ENCODE measurements around the gene TULP4. TPM values are rescaled to one million over a fixed set of nuclear protein-coding genes. Genes with fewer than 3 reads are reported as not detected.

The TULP4 gene
- total RNA-seq, 1 donor from 2014 or later, result 63.0 TPM

DNA sequence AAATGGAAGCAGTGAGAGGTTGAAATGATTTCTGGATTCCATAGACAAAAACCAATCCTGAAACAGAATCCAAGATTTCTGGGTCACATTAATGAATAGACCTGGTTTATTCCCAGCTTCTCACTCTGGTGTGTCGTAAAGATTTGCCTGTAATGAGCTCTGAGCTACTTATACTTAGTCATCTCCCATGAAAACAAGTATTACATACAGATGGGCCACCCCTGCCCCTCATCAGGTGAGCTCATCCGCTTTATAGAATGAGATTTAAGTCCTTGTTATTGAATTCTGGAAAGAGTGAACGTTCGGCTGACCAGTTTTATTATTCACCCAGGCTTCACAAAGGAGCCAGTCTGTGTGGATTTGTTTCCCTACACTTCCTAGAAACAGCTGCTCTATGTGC, 200.5 kb downstream of the TULP4 start:
- Mint-ChIP-seq H3K4me3 (no peak overlapping the region), H3K27me3 (peaks cover 9% of the 10 kb centered on the region), H3K9me3 (no peaks in the 10 kb centered on the region), H3K4me1 (peaks cover 4% of the 10 kb centered on the region), H3K36me3 (ENCODE audit: low read depth) (peaks cover 4% of the 10 kb centered on the region), H3K27ac (no peak overlapping the region)
- ChIA-PET CTCF (no interaction called here), POLR2A (no interaction called here)
- TF ChIP-seq, protein P1, sequence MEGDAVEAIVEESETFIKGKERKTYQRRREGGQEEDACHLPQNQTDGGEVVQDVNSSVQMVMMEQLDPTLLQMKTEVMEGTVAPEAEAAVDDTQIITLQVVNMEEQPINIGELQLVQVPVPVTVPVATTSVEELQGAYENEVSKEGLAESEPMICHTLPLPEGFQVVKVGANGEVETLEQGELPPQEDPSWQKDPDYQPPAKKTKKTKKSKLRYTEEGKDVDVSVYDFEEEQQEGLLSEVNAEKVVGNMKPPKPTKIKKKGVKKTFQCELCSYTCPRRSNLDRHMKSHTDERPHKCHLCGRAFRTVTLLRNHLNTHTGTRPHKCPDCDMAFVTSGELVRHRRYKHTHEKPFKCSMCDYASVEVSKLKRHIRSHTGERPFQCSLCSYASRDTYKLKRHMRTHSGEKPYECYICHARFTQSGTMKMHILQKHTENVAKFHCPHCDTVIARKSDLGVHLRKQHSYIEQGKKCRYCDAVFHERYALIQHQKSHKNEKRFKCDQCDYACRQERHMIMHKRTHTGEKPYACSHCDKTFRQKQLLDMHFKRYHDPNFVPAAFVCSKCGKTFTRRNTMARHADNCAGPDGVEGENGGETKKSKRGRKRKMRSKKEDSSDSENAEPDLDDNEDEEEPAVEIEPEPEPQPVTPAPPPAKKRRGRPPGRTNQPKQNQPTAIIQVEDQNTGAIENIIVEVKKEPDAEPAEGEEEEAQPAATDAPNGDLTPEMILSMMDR (IDR thresholded peaks at IDR 0.05), result no peak
- intact Hi-C loops (cut with micrococcal nuclease), result no loop called here
- DNase-seq (no peak), ATAC-seq (ENCODE audit: low read depth) (no peak)

- no peak for DNase-seq
- intact Hi-C loops (cut with micrococcal nuclease), result no loop called here
- H3K27ac Mint-ChIP-seq, result no peak overlapping the region
Measured at GRCh38 chr6:158514176-158514575, 201.9 kb downstream of the TULP4 start.

GRCh38 chr6:158514991-158515390, 202.7 kb downstream of the TULP4 start:
- CTCF ChIA-PET, result no interaction called here
- Mint-ChIP-seq H3K27me3 (peaks cover 23% of the 10 kb centered on the region), H3K4me3 (no peak overlapping the region), H3K36me3 (ENCODE audit: low read depth) (no peaks in the 10 kb centered on the region), H3K27ac (no peak overlapping the region), H3K9me3 (no peaks in the 10 kb centered on the region), H3K4me1 (peaks cover 12% of the 10 kb centered on the region)
- TF ChIP-seq, protein P1 (IDR thresholded peaks at IDR 0.05), result no peak
- POLR2A ChIA-PET, result no interaction called here
- no peak for DNase-seq
- ATAC-seq (ENCODE audit: low read depth), result no peak
- intact Hi-C loops (cut with micrococcal nuclease), result no loop called here

More at GRCh38 chr6:158514176-158514575, 201.9 kb downstream of the TULP4 start:
- CTCF ChIA-PET, result no interaction called here
- Mint-ChIP-seq H3K9me3 (no peaks in the 10 kb centered on the region), H3K4me1 (peaks cover 12% of the 10 kb centered on the region), H3K27me3 (peaks cover 16% of the 10 kb centered on the region), H3K4me3 (no peak overlapping the region), H3K36me3 (ENCODE audit: low read depth) (no peaks in the 10 kb centered on the region)
- POLR2A ChIA-PET, result no interaction called here
- no peak for ATAC-seq (ENCODE audit: low read depth)
- TF ChIP-seq, protein P1 (IDR thresholded peaks at IDR 0.05), result no peak

GRCh38 chr6:158516098-158516497, 203.8 kb downstream of the TULP4 start:
- Mint-ChIP-seq H3K36me3 (ENCODE audit: low read depth) (no peaks in the 10 kb centered on the region), H3K4me1 (peaks cover 12% of the 10 kb centered on the region), H3K9me3 (no peaks in the 10 kb centered on the region), H3K4me3 (no peak overlapping the region), H3K27me3 (peaks cover 31% of the 10 kb centered on the region), H3K27ac (no peak overlapping the region)
- TF ChIP-seq, protein P1 (IDR thresholded peaks at IDR 0.05), result no peak
- DNase-seq (no peak), ATAC-seq (ENCODE audit: low read depth) (no peak)
- ChIA-PET POLR2A (no interaction called here), CTCF (no interaction called here)
- intact Hi-C loops (cut with micrococcal nuclease), result no loop called here

DNA sequence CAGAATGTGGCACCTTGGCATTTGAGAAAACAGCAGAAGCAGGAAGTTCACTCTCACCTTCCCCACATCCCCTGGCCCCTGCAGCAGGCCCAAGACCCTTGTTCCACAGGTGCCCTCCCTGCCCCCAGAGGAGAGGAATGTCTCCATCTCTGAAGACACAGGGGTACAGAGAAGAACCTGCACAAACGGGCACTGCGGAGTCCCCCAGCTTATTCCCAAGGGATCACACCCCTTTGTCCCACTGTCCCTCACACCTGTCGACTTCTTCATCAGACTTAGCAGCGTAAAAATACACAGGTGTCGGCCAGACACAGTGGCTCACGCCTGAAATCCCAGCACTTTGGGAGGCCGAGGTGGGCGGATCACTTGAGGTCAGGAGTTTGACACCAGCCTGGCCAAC, 204.8 kb downstream of the TULP4 start:
- ATAC-seq (ENCODE audit: low read depth), result no peak
- CTCF ChIA-PET, result no interaction called here
- Mint-ChIP-seq H3K9me3 (no peaks in the 10 kb centered on the region), H3K4me1 (peaks cover 12% of the 10 kb centered on the region), H3K4me3 (no peak overlapping the region), H3K27ac (no peak overlapping the region), H3K27me3 (peaks cover 35% of the 10 kb centered on the region), H3K36me3 (ENCODE audit: low read depth) (no peaks in the 10 kb centered on the region)
- no peak for DNase-seq
- TF ChIP-seq, protein P1 (IDR thresholded peaks at IDR 0.05), result no peak
- POLR2A ChIA-PET, result interaction anchor here (0.7 kb wide), 1 partner anchor 61 kb away, joined by 3 read pairs; no protein-coding TSS in a partner anchor
- intact Hi-C loops (cut with micrococcal nuclease), result no loop called here

All from activated B cell treated with CpG ODN at 0.5 μM for 24 hours (primary cell).